ENCODE data around the gene INPP5A.
"Not testable (repeated sequence)": the region's sequence is repeated elsewhere in the genome, so short reads cannot be mapped to it uniquely, and the experiment has no call there.

INPP5A gene

DNA sequence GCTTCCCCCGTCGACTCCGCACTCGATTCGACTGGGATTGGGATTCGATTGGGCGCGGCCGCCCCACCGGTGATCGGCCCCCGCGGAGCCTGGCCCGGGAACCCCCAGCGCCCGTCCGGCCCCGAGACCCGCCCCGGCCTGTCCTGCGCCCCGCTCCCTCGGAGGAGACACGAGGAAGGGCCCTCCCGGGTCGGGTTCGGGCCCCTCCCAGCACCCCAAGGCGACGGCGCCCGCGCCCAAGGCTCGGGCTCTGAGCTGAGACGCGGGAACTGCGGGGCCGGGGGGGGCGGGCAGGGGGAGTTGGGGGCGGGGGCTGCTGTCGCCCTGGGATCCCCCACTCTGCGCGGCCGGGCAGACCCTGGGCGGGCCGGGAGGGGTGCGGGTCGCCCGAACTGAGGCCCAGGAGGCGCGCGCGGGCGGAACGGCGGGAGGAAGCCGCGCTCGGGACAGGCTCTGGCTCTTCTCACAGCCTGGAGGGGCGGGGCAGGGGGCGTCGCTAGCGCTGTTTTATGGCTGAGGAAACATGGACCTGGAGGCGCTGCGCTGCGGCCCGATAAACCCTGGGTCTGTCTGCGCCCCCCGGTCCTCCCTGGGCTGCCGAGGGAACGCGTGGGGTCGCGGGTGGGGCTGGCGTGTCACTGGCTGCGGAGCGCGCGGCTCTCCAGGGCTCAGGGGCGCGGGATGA lies 250.1 kb downstream of the INPP5A start:
- no peak overlapping the region for H3K27ac ChIP-seq
- no peak for TF ChIP-seq ZFX (IDR thresholded peaks at IDR 0.05)
- TF ChIP-seq, protein P1, sequence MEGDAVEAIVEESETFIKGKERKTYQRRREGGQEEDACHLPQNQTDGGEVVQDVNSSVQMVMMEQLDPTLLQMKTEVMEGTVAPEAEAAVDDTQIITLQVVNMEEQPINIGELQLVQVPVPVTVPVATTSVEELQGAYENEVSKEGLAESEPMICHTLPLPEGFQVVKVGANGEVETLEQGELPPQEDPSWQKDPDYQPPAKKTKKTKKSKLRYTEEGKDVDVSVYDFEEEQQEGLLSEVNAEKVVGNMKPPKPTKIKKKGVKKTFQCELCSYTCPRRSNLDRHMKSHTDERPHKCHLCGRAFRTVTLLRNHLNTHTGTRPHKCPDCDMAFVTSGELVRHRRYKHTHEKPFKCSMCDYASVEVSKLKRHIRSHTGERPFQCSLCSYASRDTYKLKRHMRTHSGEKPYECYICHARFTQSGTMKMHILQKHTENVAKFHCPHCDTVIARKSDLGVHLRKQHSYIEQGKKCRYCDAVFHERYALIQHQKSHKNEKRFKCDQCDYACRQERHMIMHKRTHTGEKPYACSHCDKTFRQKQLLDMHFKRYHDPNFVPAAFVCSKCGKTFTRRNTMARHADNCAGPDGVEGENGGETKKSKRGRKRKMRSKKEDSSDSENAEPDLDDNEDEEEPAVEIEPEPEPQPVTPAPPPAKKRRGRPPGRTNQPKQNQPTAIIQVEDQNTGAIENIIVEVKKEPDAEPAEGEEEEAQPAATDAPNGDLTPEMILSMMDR (conservative IDR thresholded peaks at IDR 0.05) = no peak

DNA sequence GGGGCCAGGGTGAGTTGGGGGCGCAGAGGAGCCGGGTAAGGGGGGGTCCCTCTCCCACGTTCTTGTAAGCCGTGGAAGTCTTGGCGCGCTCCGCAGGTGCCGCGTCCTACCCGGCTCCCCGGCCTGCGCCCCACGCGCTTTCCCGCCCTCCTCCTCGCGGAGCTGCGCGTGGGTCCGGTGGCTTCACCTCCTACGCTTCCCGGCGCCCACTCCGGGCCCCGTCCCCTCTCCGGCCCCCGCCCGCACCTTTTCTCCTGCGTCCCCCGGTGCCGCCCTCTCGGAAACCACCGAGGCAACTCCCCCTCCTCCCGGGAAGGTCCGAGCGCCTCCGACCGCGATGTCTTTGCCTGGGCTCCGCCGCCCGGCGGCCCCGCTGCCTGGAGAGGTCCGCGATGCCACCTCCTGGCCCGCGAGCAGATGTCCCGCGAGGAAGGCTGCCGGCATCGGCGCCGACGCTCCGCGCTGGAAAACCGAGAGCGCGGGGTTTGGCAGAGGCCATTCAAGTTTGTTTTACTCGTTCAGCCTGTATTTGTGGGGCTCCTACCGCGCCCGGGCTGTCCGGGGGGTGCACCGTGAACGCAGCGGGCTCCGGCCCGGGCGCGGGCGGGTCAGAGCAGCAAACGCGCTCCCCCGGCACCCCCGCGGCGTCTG lies 250.7 kb downstream of the INPP5A start:
- no peak for TF ChIP-seq ZFX (IDR thresholded peaks at IDR 0.05)
- TF ChIP-seq, protein P1 (conservative IDR thresholded peaks at IDR 0.05) = no peak; the same call in 1 of the 2 replicates
- no peak overlapping the region for H3K27ac ChIP-seq

DNA sequence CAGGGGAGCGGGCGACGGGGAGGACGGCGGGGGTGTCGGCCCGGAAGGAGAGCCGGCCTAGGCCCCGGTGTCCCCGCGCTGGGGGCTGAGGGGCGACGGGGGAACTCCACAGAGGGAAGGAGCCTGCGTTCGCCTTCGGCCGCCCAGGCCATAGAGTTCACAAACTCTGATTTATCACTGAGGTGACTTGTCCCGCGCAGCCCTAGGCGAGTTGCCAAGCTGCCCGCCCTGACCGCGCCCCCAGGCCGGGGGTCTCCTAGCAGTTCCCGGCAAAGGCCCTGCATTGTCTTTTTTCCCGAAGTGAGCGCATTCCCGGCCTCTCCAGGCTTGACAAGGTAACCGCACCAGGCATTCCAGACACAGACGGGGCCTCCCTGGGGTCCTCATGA lies 251.2 kb downstream of the INPP5A start:
- no peak overlapping the region for H3K27ac ChIP-seq
- TF ChIP-seq, protein P1 (conservative IDR thresholded peaks at IDR 0.05) = no peak
- TF ChIP-seq ZFX (IDR thresholded peaks at IDR 0.05) = no peak

DNA sequence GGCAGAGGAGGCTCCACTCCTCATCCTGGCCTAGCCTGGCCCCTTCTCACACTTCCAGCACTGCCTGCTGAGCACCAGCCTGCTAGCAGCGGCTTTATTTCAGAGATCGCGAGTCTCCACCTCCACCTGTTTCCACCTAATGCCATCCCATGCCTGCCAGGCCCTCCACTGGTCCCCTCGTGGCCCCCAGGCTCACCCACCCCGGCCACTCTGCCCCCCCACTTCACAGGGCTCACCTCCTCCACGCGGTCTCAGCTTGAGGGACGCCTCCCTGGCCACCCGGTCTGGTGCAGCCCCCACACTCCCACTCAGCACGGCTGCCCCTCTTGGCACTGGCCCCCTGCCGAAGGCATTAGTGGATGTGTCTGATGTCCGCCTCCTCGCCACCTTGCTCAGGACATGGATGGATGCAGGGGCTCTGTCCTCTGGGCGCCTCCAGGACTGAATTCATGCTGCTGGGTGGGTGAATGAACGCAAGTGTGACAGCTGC lies 252.1 kb downstream of the INPP5A start:
- H3K27ac ChIP-seq = no peak overlapping the region
- TF ChIP-seq, protein P1 (conservative IDR thresholded peaks at IDR 0.05) = no peak
- no peak for TF ChIP-seq ZFX (IDR thresholded peaks at IDR 0.05)

DNA sequence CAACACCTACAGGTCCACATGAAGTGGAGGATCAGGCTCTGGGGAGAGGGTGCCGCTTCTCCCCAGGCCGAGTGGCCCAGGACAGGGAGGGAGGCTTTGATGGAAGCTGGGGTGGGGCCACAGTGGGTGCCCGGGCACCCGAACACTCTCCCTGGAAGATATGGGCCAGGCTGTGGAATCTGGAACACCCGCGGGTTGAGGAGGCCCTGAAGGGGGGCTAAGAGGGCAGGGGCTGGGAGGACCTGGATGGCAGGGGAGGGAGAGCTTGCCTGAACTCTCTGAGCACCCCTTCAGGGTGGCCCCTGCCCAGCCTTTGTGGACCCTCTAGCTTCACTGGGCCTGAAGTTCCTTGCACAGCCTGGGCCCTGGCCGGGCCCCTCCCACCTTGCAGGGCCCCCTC lies 252.9 kb downstream of the INPP5A start:
- TF ChIP-seq ZFX (IDR thresholded peaks at IDR 0.05) = no peak
- TF ChIP-seq, protein P1 (conservative IDR thresholded peaks at IDR 0.05) = no peak
- no peak overlapping the region for H3K27ac ChIP-seq

DNA sequence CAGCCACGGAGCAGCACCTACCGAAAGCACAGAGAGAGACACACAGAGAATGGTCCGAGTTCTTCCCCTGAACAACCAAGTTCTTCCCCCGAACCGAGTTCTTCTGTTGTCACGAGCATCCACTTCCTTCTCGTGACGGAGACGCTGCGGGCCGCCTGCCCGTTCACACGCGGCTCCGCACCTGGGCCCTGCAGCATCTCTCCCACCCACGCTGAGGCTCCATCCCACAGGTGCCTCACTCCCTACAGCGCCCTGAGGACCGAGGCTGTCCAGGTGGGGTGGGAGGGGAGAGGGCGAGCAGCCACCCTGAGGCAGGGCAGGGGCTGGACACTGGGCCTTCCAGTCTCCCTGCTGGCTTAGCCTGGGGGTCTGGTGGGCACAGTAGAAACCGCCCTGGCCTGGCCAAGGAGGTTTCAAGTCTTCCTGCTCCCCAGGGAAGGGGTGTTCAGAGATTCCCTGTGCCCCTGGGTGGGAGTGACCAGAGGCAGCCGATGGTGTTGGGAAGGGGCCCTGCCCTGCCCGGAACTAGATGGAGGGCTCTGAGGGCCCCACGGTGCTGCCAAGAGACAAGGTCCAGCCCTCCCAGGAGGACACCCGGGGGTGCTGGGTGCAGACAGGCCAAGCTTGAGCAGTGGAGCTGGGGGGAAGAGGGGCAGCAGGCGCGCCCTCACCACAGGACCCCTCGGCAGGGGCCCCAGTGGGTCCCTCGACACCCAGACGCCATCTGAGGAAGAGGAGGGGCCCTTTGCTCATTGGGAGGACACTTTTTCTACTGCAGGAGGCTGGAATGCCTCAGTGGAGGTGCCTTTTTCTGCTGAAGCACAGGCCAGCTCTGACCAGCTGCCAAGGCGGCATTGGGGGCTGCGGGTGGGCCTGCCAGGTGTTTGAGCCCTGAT lies 253.6 kb downstream of the INPP5A start:
- H3K27ac ChIP-seq = no peak overlapping the region
- no peak for TF ChIP-seq ZFX (IDR thresholded peaks at IDR 0.05)
- TF ChIP-seq, protein P1 (conservative IDR thresholded peaks at IDR 0.05) = no peak

DNA sequence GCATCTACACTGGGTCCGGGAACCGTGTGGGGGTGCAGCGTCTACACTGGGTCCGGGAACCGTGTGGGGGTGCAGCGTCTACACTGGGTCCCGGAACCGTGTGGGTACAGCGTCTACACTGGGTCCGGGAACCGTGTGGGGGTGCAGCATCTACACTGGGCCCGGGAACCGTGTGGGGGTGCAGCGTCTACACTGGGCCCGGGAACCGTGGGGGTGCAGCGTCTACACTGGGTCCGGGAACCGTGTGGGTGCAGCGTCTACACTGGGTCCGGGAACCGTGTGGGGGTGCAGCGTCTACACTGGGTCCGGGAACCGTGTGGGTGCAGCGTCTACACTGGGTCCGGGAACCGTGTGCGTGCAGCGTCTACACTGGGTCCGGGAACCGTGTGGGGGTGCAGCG lies 254.5 kb downstream of the INPP5A start:
- not testable (repeated sequence) for H3K27ac ChIP-seq
